Measurements from ENCODE around the gene PDXDC1.
"Not testable (repeated sequence)": the region's sequence is repeated elsewhere in the genome, so short reads cannot be mapped to it uniquely, and the experiment has no call there.

The PDXDC1 gene

DNA sequence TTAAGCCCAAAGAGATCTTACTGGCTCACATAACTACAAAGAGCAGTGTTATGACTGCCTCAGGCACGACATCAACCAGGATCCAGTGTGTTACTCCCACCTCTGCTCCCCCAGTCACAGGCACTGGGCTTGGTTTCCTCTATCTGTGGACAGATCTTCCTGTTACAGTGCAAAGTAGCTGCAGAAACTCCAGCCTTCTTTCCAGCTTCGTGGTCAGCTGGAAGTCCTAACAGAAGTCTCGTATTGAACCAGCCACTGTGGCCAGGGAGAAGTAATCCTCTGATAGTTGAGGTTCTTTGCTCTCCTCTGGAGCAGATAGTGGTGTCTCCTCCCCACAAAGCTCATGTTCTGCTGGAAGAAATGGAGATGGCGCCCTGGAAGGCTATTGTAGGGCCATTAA lies 41.5 kb downstream of the PDXDC1 start:
- not testable (repeated sequence) for DNase-seq

- not testable (repeated sequence) for DNase-seq
These were observed 42.2 kb downstream of the PDXDC1 start for GRCh38 chr16:15016951-15017580.

DNA sequence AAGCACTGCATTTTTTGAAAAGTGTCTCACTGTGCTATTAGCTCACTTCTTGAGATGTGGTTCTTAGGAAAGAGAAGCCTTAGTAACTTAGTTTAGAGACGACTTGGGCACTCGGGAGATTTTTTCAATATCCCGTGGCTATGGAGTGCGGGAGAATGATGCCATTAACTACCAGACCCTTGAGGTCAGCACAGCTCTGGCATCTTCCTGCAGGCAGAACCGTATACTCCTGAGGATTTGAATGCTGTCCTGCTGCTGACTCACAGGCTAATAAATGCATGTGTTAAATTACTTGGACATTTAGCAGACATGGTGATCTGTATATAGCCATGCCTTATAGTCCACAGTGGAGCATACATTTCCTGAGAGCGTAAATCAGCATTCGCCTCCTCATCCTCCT lies 46.6 kb downstream of the PDXDC1 start:
- DNase-seq, result not testable (repeated sequence)

DNA sequence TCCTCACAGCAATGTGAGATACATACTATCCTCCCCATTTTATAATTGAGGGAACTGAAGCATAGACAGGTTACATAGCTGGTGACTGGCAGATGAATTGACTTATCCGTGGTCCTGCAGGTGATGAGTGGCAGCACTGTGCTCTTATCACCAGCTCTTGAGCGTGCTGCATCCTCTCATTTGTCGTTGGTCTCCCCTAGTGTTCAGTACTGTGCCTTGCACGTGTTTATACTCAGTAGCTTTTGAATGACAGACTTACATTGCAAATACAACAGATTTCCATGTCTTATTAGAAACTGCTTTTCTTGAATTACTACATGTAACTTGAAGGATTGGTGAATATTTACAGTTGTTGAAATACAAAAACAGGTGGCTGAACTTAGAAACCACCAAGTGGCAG lies 47.4 kb downstream of the PDXDC1 start:
- peak; percentile 50 for DNase-seq

DNA sequence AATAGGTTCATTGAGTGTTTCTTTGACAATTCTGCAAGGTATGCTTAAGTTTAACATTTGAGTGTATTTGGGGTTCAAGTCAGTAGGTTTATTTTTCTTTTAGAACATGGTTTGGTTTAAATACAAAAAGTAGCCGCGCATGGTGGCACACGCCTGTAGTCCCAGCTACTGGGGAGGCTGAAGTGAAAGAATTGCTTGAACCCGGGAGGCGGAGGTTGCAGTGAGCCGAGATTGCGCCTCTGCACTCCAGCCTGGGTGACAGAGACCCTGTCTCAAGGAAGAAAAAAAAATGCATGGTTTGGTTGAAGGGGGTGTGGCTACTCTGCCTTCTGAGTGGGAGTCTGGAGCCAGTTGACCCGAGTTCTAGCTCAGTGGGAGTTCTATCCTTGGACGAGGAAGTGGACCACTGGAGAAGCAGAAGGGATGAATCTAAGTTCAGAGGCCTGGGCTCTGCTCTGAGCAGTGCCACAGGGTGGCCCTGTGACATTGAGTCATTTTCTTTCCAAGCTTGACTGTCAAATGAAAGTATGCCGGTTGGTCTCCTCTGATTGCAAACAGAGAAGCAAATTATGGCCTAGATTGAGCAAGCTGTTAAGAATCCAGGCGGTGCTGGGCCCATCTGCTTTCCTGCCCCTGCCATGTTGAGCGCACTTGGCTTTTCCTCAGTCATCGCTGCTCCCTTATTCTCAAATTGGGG lies 48.7 kb downstream of the PDXDC1 start:
- DNase-seq, result not testable (repeated sequence)

DNA sequence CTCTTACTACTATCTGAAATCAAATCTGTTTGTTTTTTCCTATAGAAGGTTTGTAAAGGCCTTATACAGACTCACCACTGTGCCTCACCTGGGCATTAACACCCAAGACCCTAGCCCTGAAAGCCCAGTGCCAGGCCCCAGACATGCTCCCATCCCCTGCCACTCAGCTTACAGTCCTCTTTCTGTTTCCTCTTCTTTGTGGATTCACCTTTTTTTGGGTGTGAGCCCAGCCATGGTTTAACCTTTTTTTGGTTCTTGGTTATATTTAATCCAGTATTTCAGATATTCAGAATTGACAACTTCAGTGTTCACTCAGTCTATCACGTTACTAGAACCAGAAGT lies 50.0 kb downstream of the PDXDC1 start:
- not testable (repeated sequence) for DNase-seq

DNA sequence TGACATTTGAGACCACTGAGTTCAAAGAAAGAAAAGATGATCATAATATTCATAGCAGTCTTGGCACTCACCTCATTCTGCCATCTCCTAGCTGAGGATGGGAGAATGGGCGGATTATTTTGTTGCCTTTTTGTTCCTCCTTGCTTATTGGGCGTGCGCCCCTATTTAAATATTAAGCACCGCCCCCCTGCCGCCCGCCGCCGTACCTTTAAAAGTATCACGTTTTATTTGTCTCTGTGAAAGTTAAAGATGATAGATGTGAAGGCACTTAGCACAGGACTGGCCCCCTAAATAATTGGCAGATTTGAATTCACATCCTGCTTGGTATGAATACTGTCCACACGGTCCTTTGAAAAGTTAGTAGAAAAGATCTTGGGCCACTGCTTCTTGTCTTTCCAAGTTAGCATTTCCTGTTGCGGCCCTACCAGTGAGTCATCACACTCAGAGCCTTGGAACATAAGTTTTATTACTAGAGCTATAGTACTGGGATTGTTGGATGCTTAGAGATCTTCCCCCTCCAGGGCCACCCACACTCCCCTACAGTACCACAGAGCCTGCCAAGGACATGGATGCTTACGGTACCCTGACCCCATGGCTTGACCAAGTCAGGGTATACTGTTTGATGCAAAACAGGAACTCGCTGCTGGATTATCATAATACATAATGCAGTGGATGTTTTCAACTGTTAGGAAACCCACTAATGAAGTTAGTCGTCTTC lies 50.6 kb downstream of the PDXDC1 start:
- DNase-seq, result not testable (repeated sequence)

DNA sequence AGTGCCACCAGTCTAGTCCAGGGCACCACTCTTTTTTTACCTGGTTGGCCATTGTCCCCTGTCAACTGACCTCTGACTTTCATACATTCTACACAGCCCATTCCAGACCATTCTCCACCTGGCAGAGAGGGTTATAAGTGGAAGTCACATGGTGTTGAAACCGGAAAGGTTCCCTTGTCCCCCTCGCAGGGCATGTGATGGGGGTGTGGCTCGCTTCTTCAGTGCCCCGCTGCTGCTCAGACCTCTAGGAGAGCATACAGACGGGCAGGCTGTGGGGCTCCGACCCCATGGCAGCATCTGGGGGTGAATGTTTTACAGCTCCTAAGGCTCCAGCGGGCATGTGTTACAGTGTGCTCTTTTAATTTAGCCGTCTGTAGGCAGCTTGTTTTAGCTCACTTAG lies 52.2 kb downstream of the PDXDC1 start:
- DNase-seq, result not testable (repeated sequence)

DNA sequence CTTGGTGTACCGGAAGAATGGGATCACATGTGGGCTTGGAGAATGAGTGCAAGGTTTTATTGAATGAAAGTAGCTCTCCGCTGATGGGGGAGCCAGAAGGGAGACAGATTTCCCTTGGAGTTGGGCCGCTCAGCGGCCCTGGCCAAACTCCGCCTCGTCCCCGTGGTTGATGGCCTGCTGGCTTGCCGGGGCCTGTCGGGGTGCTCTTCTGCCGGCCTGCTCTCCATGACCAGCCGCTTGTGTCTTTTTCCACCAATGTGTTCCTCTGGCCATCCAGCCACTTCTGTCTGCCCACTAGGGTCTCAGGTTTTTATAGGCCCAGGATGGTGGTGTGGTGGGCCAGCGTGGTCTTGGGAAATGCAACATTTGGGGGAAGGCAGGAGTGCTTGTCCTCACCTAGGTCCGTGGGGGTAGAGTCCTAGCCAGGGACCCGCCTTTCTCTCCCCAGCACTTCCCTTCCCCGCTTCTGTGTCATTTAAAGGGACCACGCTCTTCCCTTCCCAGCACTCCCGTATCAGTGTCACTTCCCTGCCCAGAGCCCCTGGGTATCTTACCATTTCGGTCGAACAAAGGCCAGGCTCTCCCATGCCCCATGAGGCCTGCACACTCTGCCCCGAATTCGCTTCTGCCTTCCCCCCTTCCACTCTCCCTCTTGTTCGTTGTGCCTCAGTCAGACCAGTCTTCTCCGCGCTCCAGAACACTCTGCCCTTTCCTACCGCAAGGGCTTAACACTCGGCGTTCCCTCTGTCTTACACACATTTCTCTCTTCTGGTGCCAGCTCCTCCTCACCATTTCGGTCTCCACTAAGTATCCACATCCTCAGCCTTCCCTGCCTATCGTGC lies 52.9 kb downstream of the PDXDC1 start:
- not testable (repeated sequence) for DNase-seq

- DNase-seq, result not testable (repeated sequence)
These were observed 53.5 kb downstream of the PDXDC1 start for GRCh38 chr16:15028345-15028715.

DNA sequence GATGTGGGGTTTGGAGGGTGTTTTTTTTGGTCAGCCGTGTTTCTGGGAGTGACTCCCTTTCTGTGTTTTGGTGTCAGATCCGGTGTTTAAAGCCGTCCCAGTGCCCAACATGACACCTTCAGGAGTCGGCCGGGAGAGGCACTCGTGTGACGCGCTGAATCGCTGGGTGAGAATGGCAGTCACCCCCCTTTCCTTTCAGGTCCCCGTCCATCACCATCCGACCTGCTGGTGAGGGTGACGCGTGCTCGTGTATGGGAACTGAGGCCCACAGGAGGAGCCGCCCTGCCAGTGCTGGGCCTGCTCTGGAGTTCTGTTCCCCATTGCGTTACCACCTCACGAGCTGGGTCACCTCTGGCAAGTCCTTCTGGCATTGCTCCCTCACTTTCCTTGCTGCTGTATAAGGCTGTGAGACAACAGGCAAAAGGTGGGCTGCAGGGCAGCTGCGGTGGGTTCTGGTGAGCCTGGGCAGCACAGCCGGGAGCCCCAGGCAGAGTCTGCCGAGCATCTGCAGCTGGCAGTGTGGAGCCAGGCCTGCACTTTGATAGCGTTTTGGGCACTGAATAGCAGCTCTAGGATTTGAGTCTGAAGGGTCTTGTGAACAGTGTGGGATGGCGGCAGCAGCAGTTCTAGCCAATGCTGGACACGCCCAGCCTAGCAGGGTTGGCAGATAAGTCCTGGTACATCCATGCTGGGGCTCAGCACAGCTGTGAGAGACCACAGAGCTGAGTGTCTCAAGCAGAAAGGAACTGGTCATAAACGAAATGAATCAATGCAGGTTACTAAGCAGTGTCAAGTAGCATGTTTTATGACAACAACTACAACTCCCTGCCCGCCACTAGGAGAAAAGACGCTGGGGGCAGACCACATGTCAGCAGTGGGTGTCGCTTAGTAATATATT lies 54.2 kb downstream of the PDXDC1 start:
- not testable (repeated sequence) for DNase-seq

GRCh38 chr16:15029749-15030148 lies 54.9 kb downstream of the PDXDC1 start:
- DNase-seq, result not testable (repeated sequence)

GRCh38 chr16:15031179-15031578 lies 56.4 kb downstream of the PDXDC1 start:
- no peak for DNase-seq

GRCh38 chr16:15031586-15031985 lies 56.8 kb downstream of the PDXDC1 start:
- no peak for DNase-seq

- no peak for DNase-seq
These were observed 57.9 kb downstream of the PDXDC1 start for GRCh38 chr16:15032547-15033308.

GRCh38 chr16:15033309-15033707 lies 58.5 kb downstream of the PDXDC1 start:
- DNase-seq, result no peak

DNA sequence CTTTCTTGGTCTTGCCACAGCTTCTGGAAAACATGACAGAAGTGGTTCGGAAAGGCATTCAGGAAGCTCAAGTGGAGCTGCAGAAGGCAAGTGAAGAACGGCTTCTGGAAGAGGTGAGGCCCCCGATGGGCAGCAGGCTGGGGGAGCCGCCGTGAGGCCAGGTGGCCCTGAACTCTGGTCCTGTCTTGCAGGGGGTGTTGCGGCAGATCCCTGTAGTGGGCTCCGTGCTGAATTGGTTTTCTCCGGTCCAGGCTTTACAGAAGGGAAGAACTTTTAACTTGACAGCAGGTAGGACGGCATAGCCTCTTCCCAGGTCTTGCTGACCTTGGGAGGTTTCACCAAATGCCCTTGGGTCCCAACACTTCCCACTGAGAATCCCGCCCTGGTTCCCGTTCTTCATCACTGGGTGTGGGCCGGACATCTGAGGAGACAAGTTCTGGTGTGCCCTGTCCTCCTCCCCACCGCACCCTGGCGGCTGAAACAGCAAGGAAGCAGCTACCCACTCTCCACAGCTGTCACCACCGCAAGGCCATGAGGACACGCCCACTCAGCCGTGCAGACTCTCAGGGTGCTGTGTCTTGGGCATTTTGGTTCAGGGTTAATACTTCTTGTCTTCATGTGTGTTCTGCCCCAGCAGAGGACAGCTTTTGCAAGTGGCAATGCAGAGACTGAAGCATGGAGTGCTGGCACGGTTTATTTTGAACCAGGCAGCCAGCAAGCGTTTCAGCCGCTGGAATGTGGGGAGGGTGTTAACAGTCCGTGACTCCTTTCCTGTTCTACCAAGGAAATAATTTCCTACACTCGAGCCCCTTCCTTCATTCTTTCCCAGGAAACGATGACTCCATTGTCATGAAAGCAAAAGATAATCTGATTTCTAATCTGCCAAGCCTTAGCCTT lies 59.7 kb downstream of the PDXDC1 start:
- no peak for DNase-seq

DNA sequence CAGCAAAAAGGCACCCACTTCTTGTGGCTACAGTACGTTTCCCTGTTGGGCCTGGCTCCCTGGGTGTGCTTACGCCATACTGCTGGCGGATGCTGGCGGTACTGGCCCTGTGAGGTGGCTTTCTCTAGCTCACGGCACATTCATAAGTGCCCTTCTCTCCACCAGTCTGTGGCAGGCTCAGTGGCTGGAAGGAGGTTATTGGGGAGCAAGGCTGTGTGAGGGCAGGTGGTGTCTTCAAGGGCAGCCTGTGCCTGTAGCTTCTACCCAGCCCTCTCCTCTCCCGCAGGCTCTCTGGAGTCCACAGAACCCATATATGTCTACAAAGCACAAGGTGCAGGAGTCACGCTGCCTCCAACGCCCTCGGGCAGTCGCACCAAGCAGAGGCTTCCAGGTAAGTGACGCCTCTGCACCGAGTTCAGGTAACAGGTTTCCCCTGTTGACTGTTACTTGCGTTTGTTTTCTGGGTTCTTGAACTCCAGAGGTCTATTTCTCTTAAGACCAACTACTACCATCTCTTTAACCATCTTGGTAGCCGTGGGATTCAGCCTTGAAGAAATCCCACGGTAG lies 60.4 kb downstream of the PDXDC1 start:
- DNase-seq, result no peak

GRCh38 chr16:15037003-15037402 lies 62.2 kb downstream of the PDXDC1 start:
- DNase-seq, result no peak

DNA sequence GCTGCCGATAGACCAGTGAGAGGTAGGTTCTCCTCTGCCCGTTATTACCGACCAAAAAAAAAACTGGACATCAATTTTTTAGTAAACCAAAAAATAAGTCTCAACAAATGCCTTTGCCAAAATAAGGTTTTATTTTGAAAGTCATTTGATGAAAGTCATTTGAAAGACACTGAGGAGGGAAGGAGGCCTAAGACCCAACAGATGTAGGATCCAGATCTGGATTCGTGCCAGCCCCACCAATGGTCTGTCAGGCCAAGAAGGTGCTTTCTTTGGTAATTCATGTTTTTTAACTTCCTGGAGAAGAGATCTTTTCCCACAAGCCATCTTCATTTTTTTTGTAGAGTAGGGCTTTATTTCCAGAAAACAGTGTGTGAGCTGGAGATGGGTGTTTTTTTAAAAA lies 62.9 kb downstream of the PDXDC1 start:
- no peak for DNase-seq
